ENCODE data around the gene TMEM131. TPM values are rescaled to one million over a fixed set of nuclear protein-coding genes. Genes with fewer than 3 reads are reported as not detected.
A peak's percentile ranks its signal among the peaks of the same experiment; 100 is the strongest.

The TMEM131 gene
- total and polyA plus RNA-seq, 7 experiments from 2014 or later, result 10.6 to 46.4 (median 40.5) TPM

DNA sequence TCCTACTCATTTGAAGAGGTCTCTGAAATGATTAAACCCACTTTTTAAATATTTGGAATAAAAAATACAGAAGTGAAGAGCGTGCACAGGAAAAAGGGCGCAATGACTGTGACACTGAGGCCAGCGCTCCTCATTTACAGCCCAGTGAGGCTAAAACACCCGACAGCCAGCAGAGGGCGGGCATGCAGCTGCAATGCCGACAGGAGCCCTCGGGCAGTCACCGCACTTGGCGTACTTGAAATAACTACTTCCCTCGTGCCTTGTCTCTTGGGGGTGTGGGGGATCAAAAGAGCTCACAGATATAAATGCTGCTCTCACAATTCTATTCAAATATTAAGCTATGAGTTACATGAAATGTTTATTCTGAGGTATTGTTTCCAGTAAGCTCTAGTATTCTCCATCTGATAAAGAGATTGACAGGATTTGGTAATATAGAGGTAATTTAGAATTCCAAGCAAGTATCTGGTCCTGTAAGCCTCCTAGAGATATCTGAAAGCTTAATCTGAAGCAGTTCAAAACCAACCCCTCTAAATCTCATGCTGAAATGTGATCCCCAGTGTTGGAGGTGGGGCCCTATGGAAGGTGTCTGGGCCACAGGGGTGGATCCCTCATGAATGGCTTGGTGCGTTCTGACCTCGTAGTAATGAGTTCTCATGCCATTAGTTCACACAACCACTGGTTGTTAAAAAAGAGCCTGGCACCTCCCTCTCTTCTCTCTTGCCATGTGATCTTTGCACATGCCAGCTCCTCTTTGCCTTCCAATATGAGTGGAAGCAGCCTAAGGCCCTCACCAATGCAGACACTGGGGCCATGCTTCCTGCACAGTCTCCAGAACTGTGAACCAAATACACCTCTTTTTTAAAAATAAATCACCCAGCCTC lies 188.8 kb downstream of the TMEM131 start:
- H3K36me3 Mint-ChIP-seq, result peaks cover 0 to 30% (median 19%) of the 10 kb centered on the region in 5 donors
- intact Hi-C loops (cut with micrococcal nuclease), result loop anchor here (1.0 to 5.0 kb wide), 6 partner anchors 188 to 1259 kb away; partner anchors contain the start of gene TMEM131 (in 2 of the 2)
- Histone ChIP-seq H3K9me3 (ENCODE audit: control insufficient read depth in 2 of 3, low read length in 3 of 3) (no peaks in the 10 kb centered on the region), H3K36me3 (ENCODE audit: control insufficient read depth in 2 of 3, insufficient read depth in 3 of 3, low read length in 3 of 3) (peaks cover 0 to 42% (median 12%) of the 10 kb centered on the region in 3 experiments), H3K27me3 (ENCODE audit: control insufficient read depth in 2 of 2, insufficient read depth in 2 of 2, low read length in 2 of 2) (no peaks in the 10 kb centered on the region), H3K27ac (ENCODE audit: low read depth, low read length) (no peak overlapping the region), H3K4me3 (ENCODE audit: low read length) (no peak overlapping the region), H3K4me1 (ENCODE audit: control insufficient read depth in 2 of 2, insufficient read depth in 2 of 2, low read length in 2 of 2) (peaks cover 0 to 6% of the 10 kb centered on the region in 2 donors)
- H3K9me3 Mint-ChIP-seq, result no peaks in the 10 kb centered on the region
- H3K27ac Mint-ChIP-seq, result no peak overlapping the region
- H3K27me3 Mint-ChIP-seq, result no peaks in the 10 kb centered on the region
- peaks cover 0 to 8% (median 0%) of the 10 kb centered on the region in 7 donors for H3K4me1 Mint-ChIP-seq
- H3K4me3 Mint-ChIP-seq, result no peak overlapping the region
- ATAC-seq (peak; percentile 97), DNase-seq (peak; percentile 48 to 75 (median 69))
- POLR2A ChIA-PET, result interaction anchor here (1.3 kb wide), 1 partner anchor 573 kb away, joined by 3 read pairs; no protein-coding TSS in a partner anchor
- CTCF ChIA-PET, result interaction anchor here (0.6 to 1.6 kb wide), 18 partner anchors 8 to 603 kb away, joined by 3 to 21 read pairs (median 3); no protein-coding TSS in a partner anchor

DNA sequence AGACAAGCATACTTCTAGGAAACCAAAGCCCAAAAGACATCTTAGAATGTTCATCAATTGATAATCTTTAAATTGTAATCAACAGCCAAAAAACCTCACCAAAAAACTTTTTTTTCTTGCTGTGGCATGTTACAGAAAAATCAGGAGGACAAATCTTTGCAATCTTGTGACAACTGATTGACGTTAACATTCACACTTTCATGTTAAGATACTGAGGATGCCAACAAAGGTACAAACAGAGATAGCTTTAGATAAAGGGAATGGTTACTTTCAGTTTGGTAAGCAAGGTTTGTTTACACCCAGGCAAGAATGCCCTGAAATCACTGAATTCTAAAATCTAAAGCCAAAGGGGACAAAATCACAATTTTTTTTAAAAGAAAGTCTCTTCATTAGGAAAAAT lies 190.0 kb downstream of the TMEM131 start:
- Mint-ChIP-seq H3K9me3 (no peaks in the 10 kb centered on the region), H3K4me3 (no peak overlapping the region), H3K4me1 (peaks cover 0 to 8% (median 0%) of the 10 kb centered on the region in 7 donors), H3K27me3 (no peaks in the 10 kb centered on the region), H3K36me3 (peaks cover 0 to 27% (median 24%) of the 10 kb centered on the region in 5 donors), H3K27ac (no peak overlapping the region)
- H3K4me1 ChIP-seq (ENCODE audit: control insufficient read depth in 2 of 2, insufficient read depth in 2 of 2, low read length in 2 of 2), result peaks cover 0 to 6% of the 10 kb centered on the region in 2 donors
- CTCF ChIA-PET, result interaction anchor here (0.6 to 1.6 kb wide), 6 partner anchors 10 to 579 kb away, joined by 3 to 21 read pairs (median 3); no protein-coding TSS in a partner anchor
- ATAC-seq, result no peak
- DNase-seq, result no peak
- no peak overlapping the region for H3K27ac ChIP-seq (ENCODE audit: low read depth, low read length)
- H3K4me3 ChIP-seq (ENCODE audit: low read length), result no peak overlapping the region
- POLR2A ChIA-PET, result interaction anchor here (1.3 kb wide), 1 partner anchor 574 kb away, joined by 3 read pairs; no protein-coding TSS in a partner anchor
- peaks cover 0 to 35% (median 11%) of the 10 kb centered on the region in 3 experiments for H3K36me3 ChIP-seq (ENCODE audit: control insufficient read depth in 2 of 3, insufficient read depth in 3 of 3, low read length in 3 of 3)
- intact Hi-C loops (cut with micrococcal nuclease), result loop anchor here (1.0 to 5.0 kb wide), 6 partner anchors 189 to 1261 kb away; partner anchors contain the start of gene TMEM131 (in 2 of the 2)
- no peaks in the 10 kb centered on the region for H3K9me3 ChIP-seq (ENCODE audit: control insufficient read depth in 2 of 3, low read length in 3 of 3)
- no peaks in the 10 kb centered on the region for H3K27me3 ChIP-seq (ENCODE audit: control insufficient read depth in 2 of 2, insufficient read depth in 2 of 2, low read length in 2 of 2)

DNA sequence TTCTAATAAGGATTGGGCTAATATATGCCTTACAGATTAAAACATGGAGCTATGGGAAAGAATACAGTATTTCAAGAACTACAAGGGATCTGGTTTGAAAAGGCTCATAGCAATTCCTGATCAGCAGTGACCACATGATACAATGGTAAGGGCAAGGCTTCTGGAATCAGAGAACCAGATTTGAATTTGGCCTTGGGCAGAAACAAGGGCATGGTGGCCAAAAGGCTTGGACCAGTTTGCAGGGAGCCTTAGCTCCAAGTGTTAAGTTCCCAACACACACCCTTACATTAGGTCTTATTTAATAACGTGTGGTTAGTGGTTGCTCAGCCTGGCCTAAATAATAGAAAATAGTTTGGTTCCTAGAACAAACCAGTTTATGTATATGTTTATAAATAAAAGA lies 194.7 kb downstream of the TMEM131 start:
- POLR2A ChIA-PET, result no interaction called here
- Histone ChIP-seq H3K9me3 (ENCODE audit: control insufficient read depth in 2 of 3, low read length in 3 of 3) (no peaks in the 10 kb centered on the region), H3K36me3 (ENCODE audit: control insufficient read depth in 2 of 3, insufficient read depth in 3 of 3, low read length in 3 of 3) (peaks cover 0 to 41% (median 11%) of the 10 kb centered on the region in 3 experiments), H3K27me3 (ENCODE audit: control insufficient read depth in 2 of 2, insufficient read depth in 2 of 2, low read length in 2 of 2) (no peaks in the 10 kb centered on the region), H3K27ac (ENCODE audit: low read depth, low read length) (no peak overlapping the region), H3K4me3 (ENCODE audit: low read length) (no peak overlapping the region), H3K4me1 (ENCODE audit: control insufficient read depth in 2 of 2, insufficient read depth in 2 of 2, low read length in 2 of 2) (no peaks in the 10 kb centered on the region)
- peaks cover 0 to 46% (median 33%) of the 10 kb centered on the region in 5 donors for H3K36me3 Mint-ChIP-seq
- no peak overlapping the region for H3K4me3 Mint-ChIP-seq
- intact Hi-C loops (cut with micrococcal nuclease), result no loop called here
- DNase-seq, result no peak
- H3K9me3 Mint-ChIP-seq, result no peaks in the 10 kb centered on the region
- CTCF ChIA-PET, result interaction anchor here (0.6 kb wide), 2 partner anchors 105 to 240 kb away, joined by 3 read pairs; no protein-coding TSS in a partner anchor
- no peak overlapping the region for H3K27ac Mint-ChIP-seq
- H3K27me3 Mint-ChIP-seq, result no peaks in the 10 kb centered on the region
- peaks cover 0 to 4% (median 0%) of the 10 kb centered on the region in 7 donors for H3K4me1 Mint-ChIP-seq
- no peak for ATAC-seq

DNA sequence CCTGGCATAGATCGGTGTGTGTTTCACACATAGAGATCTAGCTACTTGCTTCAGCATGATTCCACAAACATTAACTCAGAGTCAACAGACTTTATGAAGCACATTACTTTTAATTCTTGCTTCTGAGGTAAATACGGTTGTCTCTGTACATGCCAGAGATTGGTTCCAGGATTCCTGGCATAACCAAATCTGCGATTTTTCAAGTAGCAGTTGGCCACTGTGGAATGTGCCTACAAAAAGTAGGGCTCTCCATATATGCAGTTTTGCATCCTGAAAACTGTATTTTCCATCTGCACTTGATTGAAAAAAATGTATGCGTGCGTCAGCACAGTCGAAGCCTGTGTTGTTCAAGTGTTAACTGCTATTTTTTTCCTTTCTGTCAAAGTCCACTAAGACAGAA lies 197.3 kb downstream of the TMEM131 start:
- H3K4me3 Mint-ChIP-seq, result no peak overlapping the region
- Histone ChIP-seq H3K9me3 (ENCODE audit: control insufficient read depth in 2 of 3, low read length in 3 of 3) (no peaks in the 10 kb centered on the region), H3K27ac (ENCODE audit: low read depth, low read length) (no peak overlapping the region), H3K27me3 (ENCODE audit: control insufficient read depth in 2 of 2, insufficient read depth in 2 of 2, low read length in 2 of 2) (no peaks in the 10 kb centered on the region), H3K4me3 (ENCODE audit: low read length) (no peak overlapping the region), H3K36me3 (ENCODE audit: control insufficient read depth in 2 of 3, insufficient read depth in 3 of 3, low read length in 3 of 3) (peaks cover 0 to 40% (median 2%) of the 10 kb centered on the region in 3 experiments), H3K4me1 (ENCODE audit: control insufficient read depth in 2 of 2, insufficient read depth in 2 of 2, low read length in 2 of 2) (no peaks in the 10 kb centered on the region)
- H3K27ac Mint-ChIP-seq, result no peak overlapping the region
- H3K36me3 Mint-ChIP-seq, result peaks cover 0 to 45% (median 24%) of the 10 kb centered on the region in 5 donors
- no peaks in the 10 kb centered on the region for H3K9me3 Mint-ChIP-seq
- no peaks in the 10 kb centered on the region for H3K27me3 Mint-ChIP-seq
- POLR2A ChIA-PET, result no interaction called here
- H3K4me1 Mint-ChIP-seq, result no peaks in the 10 kb centered on the region
- ATAC-seq (no peak), DNase-seq (no peak)
- CTCF ChIA-PET, result interaction anchor here (1.1 kb wide), 1 partner anchor 8 kb away, joined by 3 read pairs; no protein-coding TSS in a partner anchor
- intact Hi-C loops (cut with micrococcal nuclease), result no loop called here

DNA sequence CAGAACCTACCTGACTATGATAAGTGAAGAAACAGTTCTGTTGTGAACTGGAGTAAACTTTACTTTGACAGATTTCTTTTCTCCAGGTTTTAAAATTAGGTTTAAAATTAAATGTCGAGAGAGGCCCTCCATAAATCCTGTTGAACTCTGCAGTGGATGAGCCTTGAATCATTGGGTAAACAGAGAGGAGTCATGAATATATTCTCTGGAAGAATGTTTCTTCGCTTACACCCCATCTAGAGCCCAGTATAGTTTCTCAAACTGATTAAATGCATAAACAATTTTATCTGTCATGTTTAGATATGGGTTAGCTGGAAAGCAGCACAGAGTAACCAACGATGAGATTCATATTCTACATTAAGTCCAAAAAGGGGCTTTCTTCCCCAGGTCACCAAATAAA lies 198.4 kb downstream of the TMEM131 start:
- Histone ChIP-seq H3K36me3 (ENCODE audit: control insufficient read depth in 2 of 3, insufficient read depth in 3 of 3, low read length in 3 of 3) (peaks cover under 1 to 36% (median 2%) of the 10 kb centered on the region in 3 experiments), H3K9me3 (ENCODE audit: control insufficient read depth in 2 of 3, low read length in 3 of 3) (no peaks in the 10 kb centered on the region), H3K4me3 (ENCODE audit: low read length) (no peak overlapping the region), H3K27me3 (ENCODE audit: control insufficient read depth in 2 of 2, insufficient read depth in 2 of 2, low read length in 2 of 2) (no peaks in the 10 kb centered on the region), H3K27ac (ENCODE audit: low read depth, low read length) (no peak overlapping the region), H3K4me1 (ENCODE audit: control insufficient read depth in 2 of 2, insufficient read depth in 2 of 2, low read length in 2 of 2) (no peaks in the 10 kb centered on the region)
- H3K9me3 Mint-ChIP-seq, result no peaks in the 10 kb centered on the region
- no peak overlapping the region for H3K27ac Mint-ChIP-seq
- intact Hi-C loops (cut with micrococcal nuclease), result no loop called here
- CTCF ChIA-PET, result interaction anchor here (1.1 kb wide), 1 partner anchor 9 kb away, joined by 3 read pairs; no protein-coding TSS in a partner anchor
- peaks cover 0 to 52% (median 27%) of the 10 kb centered on the region in 5 donors for H3K36me3 Mint-ChIP-seq
- POLR2A ChIA-PET, result no interaction called here
- H3K4me3 Mint-ChIP-seq, result no peak overlapping the region
- no peaks in the 10 kb centered on the region for H3K4me1 Mint-ChIP-seq
- DNase-seq, result no peak
- H3K27me3 Mint-ChIP-seq, result no peaks in the 10 kb centered on the region
- ATAC-seq, result no peak

DNA sequence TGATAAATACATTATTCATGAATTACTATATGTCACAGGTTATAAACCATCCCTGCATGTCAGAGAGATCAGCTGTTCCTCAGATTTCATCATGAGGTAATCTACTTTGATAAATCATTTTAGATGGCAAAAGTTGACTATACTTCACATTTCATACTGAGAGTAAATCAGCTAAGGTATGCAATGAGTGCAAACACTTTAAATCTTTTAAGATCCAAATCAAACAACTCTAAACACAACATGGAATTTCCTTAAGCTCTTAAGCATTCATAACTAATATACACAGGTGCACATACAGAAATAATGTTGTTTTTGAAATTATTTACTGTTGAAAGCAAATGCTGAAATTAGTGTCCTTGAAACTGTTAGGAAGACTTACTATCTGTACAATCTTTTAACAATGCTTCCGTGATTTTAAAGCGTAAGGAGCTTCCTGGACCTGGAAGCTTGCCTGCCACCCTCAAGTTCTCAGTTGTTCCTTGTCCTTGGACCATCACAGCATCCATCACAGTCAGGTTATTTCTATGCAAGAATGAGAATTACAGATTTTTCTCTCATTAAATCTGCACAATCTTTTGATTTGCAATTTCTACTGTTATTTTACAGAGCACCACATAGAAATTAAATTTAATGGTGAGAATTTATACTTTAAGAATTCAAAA lies 199.2 kb downstream of the TMEM131 start:
- ChIA-PET CTCF (no interaction called here), POLR2A (no interaction called here)
- Mint-ChIP-seq H3K4me1 (no peaks in the 10 kb centered on the region), H3K27me3 (no peaks in the 10 kb centered on the region), H3K9me3 (no peaks in the 10 kb centered on the region), H3K4me3 (no peak overlapping the region), H3K36me3 (peaks cover 0 to 52% (median 20%) of the 10 kb centered on the region in 5 donors), H3K27ac (peak overlapping the region in 1 of 9 donors; percentile 27)
- ATAC-seq (no peak), DNase-seq (no peak)
- Histone ChIP-seq H3K27me3 (ENCODE audit: control insufficient read depth in 2 of 2, insufficient read depth in 2 of 2, low read length in 2 of 2) (no peaks in the 10 kb centered on the region), H3K4me1 (ENCODE audit: control insufficient read depth in 2 of 2, insufficient read depth in 2 of 2, low read length in 2 of 2) (no peaks in the 10 kb centered on the region), H3K9me3 (ENCODE audit: control insufficient read depth in 2 of 3, low read length in 3 of 3) (no peaks in the 10 kb centered on the region), H3K36me3 (ENCODE audit: control insufficient read depth in 2 of 3, insufficient read depth in 3 of 3, low read length in 3 of 3) (peaks cover 6 to 34% (median 7%) of the 10 kb centered on the region in 3 experiments), H3K27ac (ENCODE audit: low read depth, low read length) (no peak overlapping the region), H3K4me3 (ENCODE audit: low read length) (no peak overlapping the region)
- intact Hi-C loops (cut with micrococcal nuclease), result no loop called here

All from naive thymus-derived CD4-positive, alpha-beta T cell (primary cell).